ENCODE results near the gene TEX11.

Gene TEX11

DNA sequence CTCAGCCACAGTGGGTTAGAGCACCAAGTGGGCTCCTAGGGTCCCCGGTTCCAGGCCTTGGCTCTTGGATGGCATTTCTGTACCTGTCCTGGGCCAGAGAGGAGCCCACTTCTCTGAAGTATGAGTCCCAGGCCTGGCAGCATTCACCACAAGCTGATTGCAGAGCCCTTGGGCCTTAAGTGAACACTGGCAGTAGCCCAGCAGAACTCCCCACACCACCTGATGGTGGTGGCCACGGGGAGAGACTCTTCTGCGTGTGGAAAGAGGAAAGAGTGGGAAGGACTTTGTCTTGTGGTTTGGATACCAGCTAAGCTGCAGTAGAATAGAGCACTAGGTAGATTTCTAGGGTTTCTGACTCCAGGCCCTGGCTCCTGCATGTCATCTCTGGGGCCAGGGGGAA lies 359.1 kb downstream of the TEX11 start:
- peaks cover 4% of the 10 kb centered on the region for H3K4me1 ChIP-seq (ENCODE audit: control insufficient read depth, low read length)
- H3K27me3 ChIP-seq (ENCODE audit: control insufficient read depth, low read length) = no peaks in the 10 kb centered on the region
- TF ChIP-seq EZH2phosphoT487 (IDR thresholded peaks at IDR 0.05; ENCODE audit: borderline replicate concordance, low read length) = no peak
- TF ChIP-seq, protein P1, sequence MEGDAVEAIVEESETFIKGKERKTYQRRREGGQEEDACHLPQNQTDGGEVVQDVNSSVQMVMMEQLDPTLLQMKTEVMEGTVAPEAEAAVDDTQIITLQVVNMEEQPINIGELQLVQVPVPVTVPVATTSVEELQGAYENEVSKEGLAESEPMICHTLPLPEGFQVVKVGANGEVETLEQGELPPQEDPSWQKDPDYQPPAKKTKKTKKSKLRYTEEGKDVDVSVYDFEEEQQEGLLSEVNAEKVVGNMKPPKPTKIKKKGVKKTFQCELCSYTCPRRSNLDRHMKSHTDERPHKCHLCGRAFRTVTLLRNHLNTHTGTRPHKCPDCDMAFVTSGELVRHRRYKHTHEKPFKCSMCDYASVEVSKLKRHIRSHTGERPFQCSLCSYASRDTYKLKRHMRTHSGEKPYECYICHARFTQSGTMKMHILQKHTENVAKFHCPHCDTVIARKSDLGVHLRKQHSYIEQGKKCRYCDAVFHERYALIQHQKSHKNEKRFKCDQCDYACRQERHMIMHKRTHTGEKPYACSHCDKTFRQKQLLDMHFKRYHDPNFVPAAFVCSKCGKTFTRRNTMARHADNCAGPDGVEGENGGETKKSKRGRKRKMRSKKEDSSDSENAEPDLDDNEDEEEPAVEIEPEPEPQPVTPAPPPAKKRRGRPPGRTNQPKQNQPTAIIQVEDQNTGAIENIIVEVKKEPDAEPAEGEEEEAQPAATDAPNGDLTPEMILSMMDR (IDR thresholded peaks at IDR 0.05; ENCODE audit: low read depth, low read length, poor library complexity, severe bottlenecking) = no peak
- no peak overlapping the region for H3K27ac ChIP-seq (ENCODE audit: low read depth, low read length)
- no peaks in the 10 kb centered on the region for H3K9me2 ChIP-seq (replicated peaks; ENCODE audit: control insufficient read depth, low read length)
- no peaks in the 10 kb centered on the region for H3K79me2 ChIP-seq (ENCODE audit: control insufficient read depth, low read length)
- H4K20me1 ChIP-seq (ENCODE audit: control insufficient read depth, insufficient read depth, low read depth, low read length) = no peaks in the 10 kb centered on the region
- no peaks in the 10 kb centered on the region for H3K36me3 ChIP-seq (ENCODE audit: control insufficient read depth, low read length)
- no peaks in the 10 kb centered on the region for H3K9me3 ChIP-seq (ENCODE audit: control insufficient read depth, insufficient read depth, low read length)
- H3K4me2 ChIP-seq (ENCODE audit: low read length) = no peak overlapping the region
- H3F3A ChIP-seq (ENCODE audit: control insufficient read depth, insufficient read depth) = no peaks in the 10 kb centered on the region
- no peak overlapping the region for H3K4me3 ChIP-seq (ENCODE audit: low read length)

DNA sequence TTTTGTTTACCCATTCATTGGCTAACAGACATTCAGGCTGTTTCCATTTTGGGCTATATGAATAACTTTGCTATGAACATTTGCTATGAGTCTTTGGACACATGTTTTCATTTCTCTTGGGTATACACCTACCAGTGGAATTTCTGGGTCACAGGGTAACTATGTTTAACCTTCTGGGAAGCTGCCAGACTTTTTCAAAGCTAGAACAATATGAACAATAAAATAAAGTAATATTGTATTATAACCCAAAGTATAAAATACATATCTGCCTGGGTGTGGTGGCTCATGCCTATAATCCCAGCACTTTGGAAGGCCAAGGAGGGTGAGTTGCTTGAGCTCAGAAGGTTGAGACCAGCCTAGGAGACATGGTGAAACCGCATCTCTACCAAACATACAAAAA lies 373.3 kb downstream of the TEX11 start:
- H3K4me2 ChIP-seq (ENCODE audit: low read length) = no peak overlapping the region
- H3K79me2 ChIP-seq (ENCODE audit: control insufficient read depth, low read length) = no peaks in the 10 kb centered on the region
- no peak for TF ChIP-seq EZH2phosphoT487 (IDR thresholded peaks at IDR 0.05; ENCODE audit: borderline replicate concordance, low read length)
- TF ChIP-seq, protein P1 (IDR thresholded peaks at IDR 0.05; ENCODE audit: low read depth, low read length, poor library complexity, severe bottlenecking) = no peak

DNA sequence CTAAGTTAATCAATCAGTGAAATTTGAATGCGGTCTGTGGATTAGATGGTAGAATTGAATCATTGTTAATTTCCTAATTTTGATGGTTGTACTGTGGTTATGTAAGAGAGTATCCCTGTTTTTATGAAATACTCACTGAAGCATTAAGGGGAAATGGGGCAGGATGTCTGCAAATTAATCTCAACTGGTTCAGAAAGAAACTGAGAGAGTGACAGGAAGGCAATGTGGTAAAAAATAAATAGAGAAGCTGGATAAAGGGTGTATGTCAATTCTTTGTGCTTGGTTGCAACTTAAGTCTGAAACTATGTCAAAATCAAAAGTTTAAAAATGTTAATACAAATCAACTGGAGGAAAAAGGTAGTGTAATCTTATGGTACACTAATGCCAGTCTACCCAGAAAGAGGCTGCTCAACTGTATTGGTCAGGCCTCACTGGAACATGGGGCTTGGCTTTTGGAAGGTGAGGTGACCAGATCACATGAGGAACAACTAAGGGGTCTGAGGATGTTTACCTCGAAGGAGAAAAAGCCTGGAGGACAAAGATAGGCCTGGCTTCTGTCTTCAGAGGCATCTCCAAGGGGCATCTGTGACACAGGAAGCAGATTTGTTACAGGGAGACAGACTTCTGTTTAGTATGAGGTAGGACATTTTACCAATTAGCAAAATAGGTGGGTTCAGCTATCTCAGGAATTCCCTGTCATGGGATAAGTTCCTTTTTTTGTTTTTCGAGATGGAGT lies 380.7 kb downstream of the TEX11 start:
- H3K4me2 ChIP-seq (ENCODE audit: low read length) = no peak overlapping the region

More for the DNA sequence above, 373.3 kb downstream of the TEX11 start:
- Histone ChIP-seq H3K4me3 (ENCODE audit: low read length) (no peak overlapping the region), H3K27me3 (ENCODE audit: control insufficient read depth, low read length) (no peaks in the 10 kb centered on the region), H4K20me1 (ENCODE audit: control insufficient read depth, insufficient read depth, low read depth, low read length) (no peaks in the 10 kb centered on the region), H3K4me1 (ENCODE audit: control insufficient read depth, low read length) (no peaks in the 10 kb centered on the region), H3F3A (ENCODE audit: control insufficient read depth, insufficient read depth) (no peaks in the 10 kb centered on the region), H3K36me3 (ENCODE audit: control insufficient read depth, low read length) (no peaks in the 10 kb centered on the region), H3K9me2 (replicated peaks; ENCODE audit: control insufficient read depth, low read length) (no peaks in the 10 kb centered on the region), H3K9me3 (ENCODE audit: control insufficient read depth, insufficient read depth, low read length) (no peaks in the 10 kb centered on the region), H3K27ac (ENCODE audit: low read depth, low read length) (no peak overlapping the region)

More for the DNA sequence above, 380.7 kb downstream of the TEX11 start:
- Histone ChIP-seq H3K79me2 (ENCODE audit: control insufficient read depth, low read length) (no peaks in the 10 kb centered on the region), H3F3A (ENCODE audit: control insufficient read depth, insufficient read depth) (no peaks in the 10 kb centered on the region), H4K20me1 (ENCODE audit: control insufficient read depth, insufficient read depth, low read depth, low read length) (no peaks in the 10 kb centered on the region), H3K27me3 (ENCODE audit: control insufficient read depth, low read length) (no peaks in the 10 kb centered on the region; the same call in 1 of the 2 replicates), H3K27ac (ENCODE audit: low read depth, low read length) (no peak overlapping the region), H3K9me3 (ENCODE audit: control insufficient read depth, insufficient read depth, low read length) (no peaks in the 10 kb centered on the region), H3K4me3 (ENCODE audit: low read length) (no peak overlapping the region), H3K9me2 (replicated peaks; ENCODE audit: control insufficient read depth, low read length) (no peaks in the 10 kb centered on the region), H3K4me1 (ENCODE audit: control insufficient read depth, low read length) (no peaks in the 10 kb centered on the region), H3K36me3 (ENCODE audit: control insufficient read depth, low read length) (no peaks in the 10 kb centered on the region)
- TF ChIP-seq EZH2phosphoT487 (IDR thresholded peaks at IDR 0.05; ENCODE audit: borderline replicate concordance, low read length) = no peak
- TF ChIP-seq, protein P1 (IDR thresholded peaks at IDR 0.05; ENCODE audit: low read depth, low read length, poor library complexity, severe bottlenecking) = no peak

Data from DOHH2 (cell line).